LNCAP (cell line): Measurements from ENCODE around the gene ELAVL2.

Source experiments
- CTCF ChIP-seq: fragments of 450-650 bp; IDR thresholded peaks from 2 replicates; pipeline ENCODE4 v1.5.1; 2017; ENCODE audit warnings: mild to moderate bottlenecking

Gene ELAVL2

GRCh38 chr9:23725279-23725946, 100.6 kb downstream of the ELAVL2 start:
- TF ChIP-seq CTCF = no peak

DNA sequence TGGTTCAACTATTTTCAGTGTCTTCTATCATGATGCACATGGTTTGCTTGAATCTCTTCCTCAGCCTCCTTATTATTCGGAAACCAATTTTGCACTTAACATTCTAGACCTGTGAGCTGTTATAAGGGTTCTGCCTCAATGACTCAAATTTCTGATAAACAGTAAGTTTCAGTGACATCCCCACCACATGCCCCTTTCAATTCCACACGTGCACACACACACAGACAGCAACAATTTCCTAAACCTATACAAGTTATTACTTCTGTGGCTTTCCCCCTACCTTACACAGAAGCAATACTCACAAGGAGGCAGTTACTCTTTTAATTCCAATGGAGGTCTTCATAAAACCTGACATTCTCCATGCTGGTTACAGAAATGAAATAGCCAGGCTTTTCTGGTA, 102.4 kb downstream of the ELAVL2 start:
- TF ChIP-seq CTCF = no peak

GRCh38 chr9:23721466-23721865, 104.6 kb downstream of the ELAVL2 start:
- no peak for TF ChIP-seq CTCF

DNA sequence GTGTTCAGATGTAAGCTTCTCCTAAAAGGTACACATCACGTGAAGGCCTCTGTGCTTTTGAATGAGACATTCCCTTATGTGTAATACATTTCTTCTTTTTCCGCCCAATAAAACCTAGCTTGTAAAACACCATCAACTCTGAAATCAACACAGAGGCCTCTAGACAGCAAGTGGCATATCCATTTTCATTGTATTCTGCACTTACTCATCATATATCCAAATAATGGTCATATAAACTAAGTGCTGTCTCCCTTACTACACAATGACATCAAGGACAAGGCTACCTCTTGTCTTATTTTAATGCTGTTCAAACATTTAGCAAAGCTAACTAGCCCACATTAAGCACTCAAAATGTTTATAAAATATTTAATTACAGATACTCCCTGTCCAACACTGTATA, 108.5 kb downstream of the ELAVL2 start:
- TF ChIP-seq CTCF = no peak

DNA sequence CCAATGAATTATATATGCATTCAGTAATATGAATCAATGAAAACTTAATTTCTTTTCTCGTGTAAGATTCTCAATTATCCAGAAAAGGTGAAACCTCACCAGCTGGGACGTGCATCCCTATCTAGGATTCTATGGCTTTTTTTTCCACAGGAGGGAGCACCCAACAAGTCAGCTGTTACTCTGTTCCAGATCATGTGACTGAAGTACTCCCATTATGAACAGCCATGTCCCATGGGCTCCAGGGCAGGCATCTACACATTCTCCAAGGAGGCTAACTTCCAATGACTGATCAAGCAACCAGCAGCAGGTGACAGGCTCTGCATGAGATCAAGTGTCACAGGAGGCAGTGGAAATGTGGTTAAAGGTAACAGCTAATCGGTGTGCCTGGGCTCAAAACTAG, 118.8 kb downstream of the ELAVL2 start:
- no peak for TF ChIP-seq CTCF

DNA sequence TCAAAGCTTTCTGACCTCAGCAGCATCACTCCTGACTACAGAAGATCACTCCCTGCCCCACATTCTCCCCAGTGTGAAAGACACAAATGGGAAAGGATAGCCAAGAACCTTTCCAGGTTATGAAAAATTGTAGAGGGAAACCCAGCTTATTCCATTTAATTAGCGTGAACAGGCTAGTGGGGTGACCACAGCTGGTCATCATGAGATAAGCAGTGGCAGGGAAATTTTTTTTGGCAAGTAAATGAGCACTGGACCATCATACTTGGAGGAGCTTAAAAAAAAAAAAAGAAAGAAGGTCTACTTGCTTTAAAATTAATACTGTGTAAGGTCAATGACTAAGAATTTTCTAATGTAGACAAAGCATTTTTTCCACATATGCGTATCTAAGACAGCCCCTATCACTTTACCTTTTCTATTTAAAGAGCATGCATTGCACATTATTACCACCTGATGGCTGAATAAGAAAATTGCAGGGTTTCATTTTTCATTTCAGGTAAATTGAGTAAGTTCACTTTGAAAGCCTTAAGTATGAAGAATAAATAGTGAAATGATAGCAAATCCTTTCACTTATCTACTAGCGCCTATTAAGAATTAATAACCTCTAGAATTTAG, 123.6 kb downstream of the ELAVL2 start:
- peak; percentile 52 for TF ChIP-seq CTCF

- TF ChIP-seq CTCF = no peak
These were observed 124.7 kb downstream of the ELAVL2 start for GRCh38 chr9:23701291-23701690.
